HepG2 (cell line): ENCODE results near the gene MUL1. TPM values are rescaled to one million over a fixed set of nuclear protein-coding genes. Genes with fewer than 3 reads are reported as not detected.

Experiments used
- DPF2 ChIP-seq: sonication (generic); formaldehyde crosslinking; IDR thresholded peaks from 2 replicates; pipeline ENCODE4 v1.4.0; 2020; ENCODE audit warnings: mild to moderate bottlenecking, low read depth, missing genetic modification reagents, borderline replicate concordance
- ELF1 ChIP-seq: sonication (generic); formaldehyde crosslinking; IDR thresholded peaks from 2 replicates; pipeline ENCODE4 v1.4.0; 2020; ENCODE audit warnings: missing genetic modification reagents
- HDAC1 ChIP-seq: sonication (generic); formaldehyde crosslinking; IDR thresholded peaks from 2 replicates; pipeline ENCODE4 v1.5.1; 2020; ENCODE audit warnings: mild to moderate bottlenecking, missing genetic modification reagents
- HMGA1 ChIP-seq: sonication (generic); formaldehyde crosslinking; conservative IDR thresholded peaks from 2 replicates; pipeline ENCODE4 v1.4.0; 2020; ENCODE audit warnings: missing genetic modification reagents
- IRX3 ChIP-seq: sonication (generic); formaldehyde crosslinking; IDR thresholded peaks from 2 replicates; pipeline ENCODE4 v1.8.1; 2023; ENCODE audit warnings: mild to moderate bottlenecking, low read depth, missing genetic modification reagents, borderline replicate concordance
- MTA1 ChIP-seq: sonication (generic); formaldehyde crosslinking; IDR thresholded peaks from 2 replicates; pipeline ENCODE4 v1.4.0; 2020; ENCODE audit warnings: missing genetic modification reagents, mild to moderate bottlenecking, borderline replicate concordance
- MZF1 ChIP-seq: sonication (generic); formaldehyde crosslinking; IDR thresholded peaks from 2 replicates; pipeline ENCODE4 v1.8.1; 2023; ENCODE audit warnings: mild to moderate bottlenecking, missing genetic modification reagents, borderline replicate concordance
- POLR2A ChIP-seq, 2 experiments: IDR thresholded peaks; 2 replicates each; pipeline ENCODE4 v1.6.1; 2011; ENCODE audit warnings: low read depth in 2 of 2, low read length in 2 of 2, mild to moderate bottlenecking in 1 of 2, moderate library complexity in 1 of 2; ENCODE audit not compliant: insufficient read depth in 1 of 2
- TARDBP ChIP-seq: sonication (generic); formaldehyde crosslinking; IDR thresholded peaks from 2 replicates; pipeline ENCODE4 v1.8.0; 2022; ENCODE audit warnings: mild to moderate bottlenecking, missing genetic modification reagents
- YEATS4 ChIP-seq: sonication (generic); formaldehyde crosslinking; IDR thresholded peaks from 2 replicates; pipeline ENCODE4 v1.4.0; 2020; ENCODE audit warnings: missing genetic modification reagents, borderline replicate concordance
- ZC3H4 ChIP-seq: sonication (generic); formaldehyde crosslinking; IDR thresholded peaks from 2 replicates; pipeline ENCODE4 v1.4.0; 2020; ENCODE audit warnings: missing genetic modification reagents, borderline replicate concordance
- ZNF207 ChIP-seq: fragments of 450-650 bp; IDR thresholded peaks from 2 replicates; pipeline ENCODE4 v1.6.1; 2016; ENCODE audit warnings: antibody characterized with exemption, borderline replicate concordance
- ZNF234 ChIP-seq: sonication (generic); formaldehyde crosslinking; conservative IDR thresholded peaks from 2 replicates; pipeline ENCODE4 v1.5.1; 2020; ENCODE audit warnings: mild to moderate bottlenecking, missing genetic modification reagents
- ZNF616 ChIP-seq: sonication (generic); formaldehyde crosslinking; IDR thresholded peaks from 2 replicates; pipeline ENCODE4 v1.5.0; 2020; ENCODE audit warnings: low read depth, mild to moderate bottlenecking, missing genetic modification reagents
- polyA plus RNA-seq, 8 experiments: library from polyadenylated mRNA; depleted of rRNA in 3 of 8; stranded (reverse) in 7 of 8; unstranded in 1 of 8; fragments of >200 nt; fragmentation: Illumina TruSeq in 4 of 8; extraction: Trizol in 4 of 8; gene quantifications; 2 replicates each; pipeline versions ENCODE4 v1.2.1 to v1.2.3, GENCODE V29; 2011 to 2016; ENCODE audit warnings: low read depth in 4 of 8, missing spikeins in 1 of 8, mixed read lengths in 1 of 8; ENCODE audit not compliant: insufficient read depth in 1 of 8
- total RNA-seq, 5 experiments: library from RNA; depleted of rRNA; stranded (reverse); fragments of >200 nt; fragmentation: Illumina TruSeq; extraction: Trizol; gene quantifications; 2 replicates each; pipeline ENCODE4 v1.2.3, GENCODE V29; 2016; ENCODE audit warnings: low read depth in 1 of 5
- TF ChIP-seq, protein P1 (sequence below): sonication (generic); formaldehyde crosslinking; IDR thresholded peaks from 2 replicates; pipeline ENCODE4 v1.4.0; 2020; ENCODE audit warnings: mild to moderate bottlenecking, missing genetic modification reagents
- TF ChIP-seq, protein P2 (sequence below): sonication (generic); formaldehyde crosslinking; IDR thresholded peaks from 2 replicates; pipeline ENCODE4 v1.8.0; 2022; ENCODE audit warnings: mild to moderate bottlenecking, missing genetic modification reagents
- TF ChIP-seq, protein P3 (sequence below): sonication (generic); formaldehyde crosslinking; IDR thresholded peaks from 2 replicates; pipeline ENCODE4 v1.5.1; 2020; ENCODE audit warnings: missing genetic modification reagents, mild to moderate bottlenecking, borderline replicate concordance
- TF ChIP-seq, protein P4 (sequence below): sonication (generic); formaldehyde crosslinking; IDR thresholded peaks from 2 replicates; pipeline ENCODE4 v1.8.0; 2022; ENCODE audit warnings: missing genetic modification reagents, mild to moderate bottlenecking, borderline replicate concordance
- TF ChIP-seq, protein P5 (sequence below): IDR thresholded peaks from 2 replicates; pipeline ENCODE4 v1.6.1; 2016; ENCODE audit warnings: low read depth, missing genetic modification reagents, missing compliant biosample characterization

The MUL1 gene
- total and polyA plus RNA-seq, 2 of the 13 experiments (the other 11 are each of a cell fraction or from before 2014, with no cell fraction given) = 21.5 to 26.5 TPM

DNA sequence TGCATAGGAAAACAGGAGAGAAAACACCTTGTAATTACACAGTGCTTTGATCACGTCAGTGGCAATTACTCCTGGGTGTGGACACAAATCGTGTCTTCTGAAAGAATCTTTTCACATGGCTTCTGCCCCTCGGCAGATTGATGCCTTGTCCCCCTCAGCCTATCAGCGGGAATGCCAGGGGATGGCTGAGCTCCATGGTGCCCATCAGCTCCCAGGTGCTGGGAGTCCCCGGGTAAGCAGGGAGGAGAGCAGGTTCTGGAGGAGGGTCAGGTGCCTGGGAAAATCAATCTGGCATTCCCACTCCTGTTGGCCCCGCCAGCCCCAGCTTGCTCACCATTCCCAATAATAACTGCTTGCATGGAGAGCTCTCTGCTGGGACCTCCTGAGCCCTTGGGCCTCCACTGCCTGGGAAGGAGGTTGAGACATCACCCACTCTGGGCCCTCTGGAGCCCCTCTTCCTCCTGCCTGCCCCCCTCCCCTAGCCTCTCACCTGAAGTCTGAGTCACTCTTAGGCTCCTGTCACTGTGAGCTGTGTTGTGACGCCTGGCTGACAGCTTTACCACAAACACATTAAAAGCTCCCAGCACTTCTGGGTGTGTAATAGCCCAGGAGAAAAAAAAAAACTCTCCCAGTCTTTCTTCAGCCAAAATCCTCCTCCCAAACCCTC lies 26.9 kb downstream of the MUL1 start (continued):
- TF ChIP-seq, protein P1, sequence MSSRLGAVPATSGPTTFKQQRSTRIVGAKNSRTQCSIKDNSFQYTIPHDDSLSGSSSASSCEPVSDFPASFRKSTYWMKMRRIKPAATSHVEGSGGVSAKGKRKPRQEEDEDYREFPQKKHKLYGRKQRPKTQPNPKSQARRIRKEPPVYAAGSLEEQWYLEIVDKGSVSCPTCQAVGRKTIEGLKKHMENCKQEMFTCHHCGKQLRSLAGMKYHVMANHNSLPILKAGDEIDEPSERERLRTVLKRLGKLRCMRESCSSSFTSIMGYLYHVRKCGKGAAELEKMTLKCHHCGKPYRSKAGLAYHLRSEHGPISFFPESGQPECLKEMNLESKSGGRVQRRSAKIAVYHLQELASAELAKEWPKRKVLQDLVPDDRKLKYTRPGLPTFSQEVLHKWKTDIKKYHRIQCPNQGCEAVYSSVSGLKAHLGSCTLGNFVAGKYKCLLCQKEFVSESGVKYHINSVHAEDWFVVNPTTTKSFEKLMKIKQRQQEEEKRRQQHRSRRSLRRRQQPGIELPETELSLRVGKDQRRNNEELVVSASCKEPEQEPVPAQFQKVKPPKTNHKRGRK = no peak
- TF ChIP-seq HMGA1 (CRISPR knock-in tag) = no peak
- no peak for TF ChIP-seq ZNF616 (CRISPR knock-in tag)
- TF ChIP-seq, protein P2, sequence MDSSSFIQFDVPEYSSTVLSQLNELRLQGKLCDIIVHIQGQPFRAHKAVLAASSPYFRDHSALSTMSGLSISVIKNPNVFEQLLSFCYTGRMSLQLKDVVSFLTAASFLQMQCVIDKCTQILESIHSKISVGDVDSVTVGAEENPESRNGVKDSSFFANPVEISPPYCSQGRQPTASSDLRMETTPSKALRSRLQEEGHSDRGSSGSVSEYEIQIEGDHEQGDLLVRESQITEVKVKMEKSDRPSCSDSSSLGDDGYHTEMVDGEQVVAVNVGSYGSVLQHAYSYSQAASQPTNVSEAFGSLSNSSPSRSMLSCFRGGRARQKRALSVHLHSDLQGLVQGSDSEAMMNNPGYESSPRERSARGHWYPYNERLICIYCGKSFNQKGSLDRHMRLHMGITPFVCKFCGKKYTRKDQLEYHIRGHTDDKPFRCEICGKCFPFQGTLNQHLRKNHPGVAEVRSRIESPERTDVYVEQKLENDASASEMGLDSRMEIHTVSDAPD (CRISPR knock-in tag) = no peak
- TF ChIP-seq, protein P3, sequence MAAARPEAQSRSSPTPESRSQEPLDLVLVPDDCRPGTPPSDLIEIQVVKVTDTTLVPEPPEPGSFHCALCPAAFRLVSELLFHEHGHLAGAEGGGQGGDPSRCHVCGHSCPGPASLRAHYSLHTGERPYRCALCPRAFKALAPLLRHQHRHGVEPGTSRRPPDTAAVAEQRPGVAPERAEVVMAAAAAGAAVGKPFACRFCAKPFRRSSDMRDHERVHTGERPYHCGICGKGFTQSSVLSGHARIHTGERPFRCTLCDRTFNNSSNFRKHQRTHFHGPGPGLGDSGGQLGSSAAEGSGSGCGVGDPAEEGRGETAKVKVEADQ = no peak
- TF ChIP-seq POLR2A (IDR thresholded peaks at IDR 0.05; ENCODE audit: insufficient read depth in 1 of 2, low read depth in 2 of 2, low read length in 2 of 2) = peak in 1 of 2 experiments; percentile 10; a peak in 2 of 4 replicates
- TF ChIP-seq MZF1 = no peak
- TF ChIP-seq IRX3 (CRISPR knock-in tag) = no peak
- TF ChIP-seq HDAC1 (CRISPR knock-in tag) = no peak
- no peak for TF ChIP-seq ZNF207
- TF ChIP-seq TARDBP (CRISPR knock-in tag) = no peak
- peak; percentile 84; the same call in 1 of the 2 replicates for TF ChIP-seq ZC3H4
- TF ChIP-seq, protein P4, sequence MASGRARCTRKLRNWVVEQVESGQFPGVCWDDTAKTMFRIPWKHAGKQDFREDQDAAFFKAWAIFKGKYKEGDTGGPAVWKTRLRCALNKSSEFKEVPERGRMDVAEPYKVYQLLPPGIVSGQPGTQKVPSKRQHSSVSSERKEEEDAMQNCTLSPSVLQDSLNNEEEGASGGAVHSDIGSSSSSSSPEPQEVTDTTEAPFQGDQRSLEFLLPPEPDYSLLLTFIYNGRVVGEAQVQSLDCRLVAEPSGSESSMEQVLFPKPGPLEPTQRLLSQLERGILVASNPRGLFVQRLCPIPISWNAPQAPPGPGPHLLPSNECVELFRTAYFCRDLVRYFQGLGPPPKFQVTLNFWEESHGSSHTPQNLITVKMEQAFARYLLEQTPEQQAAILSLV = no peak
- TF ChIP-seq DPF2 (CRISPR knock-in tag) = 0 out of 2 replicates have a peak, but pooled peaks have one; percentile 41
- TF ChIP-seq YEATS4 = no peak
- no peak for TF ChIP-seq ZNF234 (CRISPR knock-in tag)
- TF ChIP-seq ELF1 (CRISPR knock-in tag) = no peak
- TF ChIP-seq MTA1 (CRISPR knock-in tag) = no peak
- TF ChIP-seq, protein P5, sequence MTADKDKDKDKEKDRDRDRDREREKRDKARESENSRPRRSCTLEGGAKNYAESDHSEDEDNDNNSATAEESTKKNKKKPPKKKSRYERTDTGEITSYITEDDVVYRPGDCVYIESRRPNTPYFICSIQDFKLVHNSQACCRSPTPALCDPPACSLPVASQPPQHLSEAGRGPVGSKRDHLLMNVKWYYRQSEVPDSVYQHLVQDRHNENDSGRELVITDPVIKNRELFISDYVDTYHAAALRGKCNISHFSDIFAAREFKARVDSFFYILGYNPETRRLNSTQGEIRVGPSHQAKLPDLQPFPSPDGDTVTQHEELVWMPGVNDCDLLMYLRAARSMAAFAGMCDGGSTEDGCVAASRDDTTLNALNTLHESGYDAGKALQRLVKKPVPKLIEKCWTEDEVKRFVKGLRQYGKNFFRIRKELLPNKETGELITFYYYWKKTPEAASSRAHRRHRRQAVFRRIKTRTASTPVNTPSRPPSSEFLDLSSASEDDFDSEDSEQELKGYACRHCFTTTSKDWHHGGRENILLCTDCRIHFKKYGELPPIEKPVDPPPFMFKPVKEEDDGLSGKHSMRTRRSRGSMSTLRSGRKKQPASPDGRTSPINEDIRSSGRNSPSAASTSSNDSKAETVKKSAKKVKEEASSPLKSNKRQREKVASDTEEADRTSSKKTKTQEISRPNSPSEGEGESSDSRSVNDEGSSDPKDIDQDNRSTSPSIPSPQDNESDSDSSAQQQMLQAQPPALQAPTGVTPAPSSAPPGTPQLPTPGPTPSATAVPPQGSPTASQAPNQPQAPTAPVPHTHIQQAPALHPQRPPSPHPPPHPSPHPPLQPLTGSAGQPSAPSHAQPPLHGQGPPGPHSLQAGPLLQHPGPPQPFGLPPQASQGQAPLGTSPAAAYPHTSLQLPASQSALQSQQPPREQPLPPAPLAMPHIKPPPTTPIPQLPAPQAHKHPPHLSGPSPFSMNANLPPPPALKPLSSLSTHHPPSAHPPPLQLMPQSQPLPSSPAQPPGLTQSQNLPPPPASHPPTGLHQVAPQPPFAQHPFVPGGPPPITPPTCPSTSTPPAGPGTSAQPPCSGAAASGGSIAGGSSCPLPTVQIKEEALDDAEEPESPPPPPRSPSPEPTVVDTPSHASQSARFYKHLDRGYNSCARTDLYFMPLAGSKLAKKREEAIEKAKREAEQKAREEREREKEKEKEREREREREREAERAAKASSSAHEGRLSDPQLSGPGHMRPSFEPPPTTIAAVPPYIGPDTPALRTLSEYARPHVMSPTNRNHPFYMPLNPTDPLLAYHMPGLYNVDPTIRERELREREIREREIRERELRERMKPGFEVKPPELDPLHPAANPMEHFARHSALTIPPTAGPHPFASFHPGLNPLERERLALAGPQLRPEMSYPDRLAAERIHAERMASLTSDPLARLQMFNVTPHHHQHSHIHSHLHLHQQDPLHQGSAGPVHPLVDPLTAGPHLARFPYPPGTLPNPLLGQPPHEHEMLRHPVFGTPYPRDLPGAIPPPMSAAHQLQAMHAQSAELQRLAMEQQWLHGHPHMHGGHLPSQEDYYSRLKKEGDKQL (CRISPR knock-in tag) = no peak
